Sigmoid colon (tissue), 7 donors: ENCODE measurements around the gene ING5. TPM values are rescaled to one million over a fixed set of nuclear protein-coding genes. Genes with fewer than 3 reads are reported as not detected.

ENCODE experiments used
- DNase-seq: peaks from one replicate; pipeline ENCODE4 v3.0.0-alpha.2; 2019
- H3K27ac ChIP-seq, 4 donors: fragments of 200-600 bp; sonication (generic); one replicate each; pipeline ENCODE4 v1.5.1; 2016 to 2019; ENCODE audit warnings: mild to moderate bottlenecking in 1 of 4
- H3K27me3 ChIP-seq, 3 donors: fragments of 200-600 bp; sonication (generic); one replicate each; pipeline ENCODE4 v1.5.1; 2019; ENCODE audit warnings: mild to moderate bottlenecking in 1 of 3
- H3K36me3 ChIP-seq, 4 donors: fragments of 200-600 bp; sonication (generic); one replicate each; pipeline ENCODE4 v1.5.1; 2016 to 2019
- H3K4me1 ChIP-seq, 4 donors: fragments of 200-600 bp; sonication (generic); one replicate each; pipeline ENCODE4 v1.5.1; 2017 to 2019
- H3K4me3 ChIP-seq, 4 donors: fragments of 200-600 bp; sonication (generic); one replicate each; pipeline ENCODE4 v1.5.1; 2017 to 2019; ENCODE audit warnings: mild to moderate bottlenecking in 2 of 4, moderate library complexity in 1 of 4
- H3K9me3 ChIP-seq, 4 donors: fragments of 200-600 bp in 3 of 4; sonication (generic) in 3 of 4; one replicate each; pipeline versions ENCODE4 v1.5.1 to v1.6.1; 2013 to 2019
- CTCF ChIP-seq, 4 experiments: fragments of 450-650 bp in 3 of 4; fragments of 200-600 bp in 1 of 4; IDR thresholded peaks; one replicate each; pipeline ENCODE4 v1.5.1; 2016 to 2019; ENCODE audit warnings: antibody characterized with exemption in 4 of 4, mild to moderate bottlenecking in 3 of 4, moderate library complexity in 2 of 4
- EP300 ChIP-seq, 4 donors: sonication (generic); formaldehyde crosslinking; IDR thresholded peaks; one replicate each; pipeline ENCODE4 v1.6.1; 2017; ENCODE audit warnings: antibody characterized with exemption in 4 of 4
- POLR2A ChIP-seq, 2 donors: fragments of 450-650 bp; IDR thresholded peaks; one replicate each; pipeline ENCODE4 v1.6.1; 2016; ENCODE audit warnings: antibody characterized with exemption in 2 of 2, mild to moderate bottlenecking in 2 of 2, moderate library complexity in 2 of 2
- POLR2AphosphoS5 ChIP-seq, 4 donors: sonication (generic); formaldehyde crosslinking; IDR thresholded peaks; one replicate each; pipeline ENCODE4 v1.6.1; 2017; ENCODE audit warnings: antibody characterized with exemption in 4 of 4
- WGBS, 2 donors: extraction: QIAGEN DNeasy Blood & Tissue Kit; methylation state at CpG; one replicate each; pipeline ENCODE4 v1.1.7; 2013; 5-methylcytosine and 5-hydroxymethylcytosine counted together
- intact Hi-C: fragments of 100-400 bp; cut with DNase I; formaldehyde crosslinking; loops from one replicate; pipeline ENCODE4 v1.15.1; 2023
- polyA plus RNA-seq, 3 donors: library from polyadenylated mRNA; stranded (reverse); fragments of 200-250 nt; gene quantifications; one replicate each; pipeline ENCODE4 v1.2.3, GENCODE V29; 2013
- total RNA-seq, 4 donors: library from RNA; depleted of rRNA; stranded (reverse); fragments of >200 nt; gene quantifications; one replicate each; pipeline ENCODE4 v1.1.0, GENCODE V29; 2016
- donor health status: healthy with polysubstance abuse.
- donor health status: Bipolar disorder and iron deficiency.
- donor health status: healthy.

The ING5 gene
- total and polyA plus RNA-seq, 7 donors, result 9.6 to 49.8 (median 27.1) TPM

DNA sequence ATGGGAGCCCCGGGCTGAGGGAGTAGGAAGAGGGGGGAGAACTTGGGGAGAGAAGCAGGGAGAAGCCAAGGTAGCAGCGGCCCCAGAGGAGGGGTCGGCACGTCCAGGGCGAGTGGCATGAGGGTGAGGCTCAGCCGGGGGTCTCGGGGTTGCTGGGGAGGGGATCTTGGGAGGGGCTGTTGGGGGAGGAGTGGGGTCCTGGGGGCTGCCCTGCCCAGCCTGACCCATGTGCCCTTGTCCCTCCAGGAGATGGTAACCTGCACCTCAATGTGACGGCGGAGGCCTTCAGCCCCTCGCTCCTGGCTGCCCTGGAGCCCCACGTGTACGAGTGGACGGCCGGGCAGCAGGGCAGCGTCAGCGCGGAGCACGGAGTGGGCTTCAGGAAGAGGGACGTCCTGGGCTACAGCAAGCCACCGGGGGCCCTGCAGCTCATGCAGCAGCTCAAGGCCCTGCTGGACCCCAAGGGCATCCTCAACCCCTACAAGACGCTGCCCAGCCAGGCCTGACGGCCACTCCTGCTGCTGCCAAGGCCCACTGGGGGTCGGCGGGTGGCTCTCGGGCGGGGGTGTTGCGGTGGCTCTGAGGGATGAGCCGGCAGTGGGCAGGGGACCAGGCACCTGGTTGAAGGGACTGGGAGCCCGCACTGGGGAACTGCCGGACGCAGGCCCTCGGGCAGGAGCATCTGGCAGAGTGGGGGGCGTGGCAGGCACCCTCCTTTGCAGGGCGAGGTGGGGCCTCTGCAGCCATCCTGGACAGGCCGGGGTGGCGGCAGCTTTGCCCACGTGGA, 65.8 kb downstream of the ING5 start:
- peaks cover 0 to 6% (median 0%) of the 10 kb centered on the region in 4 donors for H3K36me3 ChIP-seq
- WGBS, 2 donors, result 88 to 92% methylated on average over 37 of the region's 37 CpGs
- intact Hi-C loops, result no loop called here
- no peak for TF ChIP-seq EP300 (IDR thresholded peaks at IDR 0.05)
- no peak for TF ChIP-seq POLR2A (IDR thresholded peaks at IDR 0.05)
- TF ChIP-seq POLR2AphosphoS5 (IDR thresholded peaks at IDR 0.05), result no peak
- no peak for TF ChIP-seq CTCF (IDR thresholded peaks at IDR 0.05)
- H3K27me3 ChIP-seq, result peaks cover 2 to 22% (median 5%) of the 10 kb centered on the region in 3 donors
- no peak overlapping the region for H3K4me3 ChIP-seq
- H3K9me3 ChIP-seq, result no peaks in the 10 kb centered on the region
- H3K27ac ChIP-seq, result no peak overlapping the region
- H3K4me1 ChIP-seq, result peaks cover 0 to 10% (median 8%) of the 10 kb centered on the region in 4 donors
- peak; percentile 63 for DNase-seq

- Histone ChIP-seq H3K27me3 (peaks cover 5 to 28% (median 8%) of the 10 kb centered on the region in 3 donors), H3K27ac (no peak overlapping the region), H3K4me1 (peaks cover 0 to 10% (median 8%) of the 10 kb centered on the region in 4 donors), H3K4me3 (no peak overlapping the region), H3K36me3 (peaks cover 0 to 6% (median 0%) of the 10 kb centered on the region in 4 donors), H3K9me3 (no peaks in the 10 kb centered on the region)
- TF ChIP-seq EP300 (IDR thresholded peaks at IDR 0.05), result no peak
- no peak for TF ChIP-seq POLR2AphosphoS5 (IDR thresholded peaks at IDR 0.05)
- TF ChIP-seq POLR2A (IDR thresholded peaks at IDR 0.05), result no peak
- TF ChIP-seq CTCF (IDR thresholded peaks at IDR 0.05), result no peak
- WGBS, 2 donors, result 89 to 92% methylated on average over 29 of the region's 29 CpGs
- DNase-seq, result peak; percentile 60
- intact Hi-C loops, result no loop called here
Measured at GRCh38 chr2:241768251-241768711, 66.4 kb downstream of the ING5 start.

GRCh38 chr2:241768850-241769249, 67.0 kb downstream of the ING5 start:
- H3K27ac ChIP-seq, result no peak overlapping the region

DNA sequence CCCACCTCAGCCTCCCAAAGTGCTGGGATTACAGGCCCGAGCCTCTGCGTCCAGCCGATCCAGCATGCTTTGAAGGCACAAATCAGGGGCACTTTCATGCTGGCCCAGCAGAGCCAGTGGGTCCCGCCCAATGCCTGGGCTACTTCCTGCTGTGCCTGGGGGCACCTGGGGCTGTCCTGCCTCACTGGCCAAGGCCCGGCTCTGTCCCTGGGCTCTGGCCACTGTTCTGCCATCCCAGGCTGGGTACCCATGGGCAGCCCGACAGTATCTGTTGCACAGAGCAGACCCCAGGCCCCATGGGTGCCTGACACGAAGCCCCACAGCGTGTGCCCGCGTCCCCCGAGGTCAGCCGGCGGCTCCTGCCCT, 68.0 kb downstream of the ING5 start:
- Histone ChIP-seq H3K4me1 (peaks cover 0 to 10% (median 8%) of the 10 kb centered on the region in 4 donors), H3K36me3 (no peaks in the 10 kb centered on the region), H3K27ac (no peak overlapping the region), H3K4me3 (no peak overlapping the region), H3K27me3 (peaks cover 5 to 43% (median 22%) of the 10 kb centered on the region in 3 donors), H3K9me3 (no peaks in the 10 kb centered on the region)
- intact Hi-C loops, result no loop called here
- DNase-seq, result peak; percentile 42
- TF ChIP-seq POLR2AphosphoS5 (IDR thresholded peaks at IDR 0.05) (no peak), POLR2A (IDR thresholded peaks at IDR 0.05) (no peak), CTCF (IDR thresholded peaks at IDR 0.05) (no peak), EP300 (IDR thresholded peaks at IDR 0.05) (no peak)
- 86 to 91% methylated on average over 13 of the region's 13 CpGs for WGBS, 2 donors

More at GRCh38 chr2:241768850-241769249, 67.0 kb downstream of the ING5 start:
- WGBS, 2 donors, result 93 to 94% methylated on average over 11 of the region's 11 CpGs
- Histone ChIP-seq H3K4me3 (no peak overlapping the region), H3K4me1 (peaks cover 0 to 10% (median 8%) of the 10 kb centered on the region in 4 donors), H3K27me3 (peaks cover 5 to 34% (median 12%) of the 10 kb centered on the region in 3 donors), H3K9me3 (no peaks in the 10 kb centered on the region), H3K36me3 (peaks cover 0 to 6% (median 0%) of the 10 kb centered on the region in 4 donors)
- peak; percentile 46 for DNase-seq
- TF ChIP-seq POLR2A (IDR thresholded peaks at IDR 0.05) (no peak), POLR2AphosphoS5 (IDR thresholded peaks at IDR 0.05) (no peak), CTCF (IDR thresholded peaks at IDR 0.05) (no peak), EP300 (IDR thresholded peaks at IDR 0.05) (no peak)
- intact Hi-C loops, result no loop called here
